GM23248 (cell line): Measurements from ENCODE around the gene NTRK2. TPM values are rescaled to one million over a fixed set of nuclear protein-coding genes. Genes with fewer than 3 reads are reported as not detected.

Source experiments
- DNase-seq: peaks from one replicate; pipeline ENCODE4 v3.0.0-alpha.2; 2015
- H2AFZ ChIP-seq: fragments of 200-600 bp; sonication (generic); 2 replicates; pipeline ENCODE4 v1.6.1; 2016; ENCODE audit warnings: antibody characterized with exemption
- H3F3A ChIP-seq: fragments of 200-600 bp; sonication (generic); 2 replicates; pipeline ENCODE4 v1.6.1; 2016; ENCODE audit warnings: mild to moderate bottlenecking, antibody characterized with exemption, mixed run types; ENCODE audit not compliant: insufficient read depth
- H3K27ac ChIP-seq: fragments of 200-600 bp; sonication (generic); 2 replicates; pipeline ENCODE4 v1.5.1; 2016; ENCODE audit warnings: mild to moderate bottlenecking
- H3K27me3 ChIP-seq: fragments of 200-600 bp; sonication (generic); replicated peaks from 2 replicates; pipeline ENCODE4 v1.6.1; 2016; ENCODE audit warnings: mild to moderate bottlenecking; ENCODE audit not compliant: insufficient read depth
- H3K36me3 ChIP-seq: fragments of 200-600 bp; sonication (generic); 2 replicates; pipeline ENCODE4 v1.6.1; 2016; ENCODE audit warnings: low read depth, mild to moderate bottlenecking
- H3K4me1 ChIP-seq: fragments of 200-600 bp; sonication (generic); 2 replicates; pipeline ENCODE4 v1.6.1; 2016; ENCODE audit warnings: mild to moderate bottlenecking; ENCODE audit not compliant: insufficient read depth
- H3K4me2 ChIP-seq: fragments of 200-600 bp; sonication (generic); one replicate; pipeline ENCODE4 v1.6.1; 2016; ENCODE audit warnings: mild to moderate bottlenecking; ENCODE audit not compliant: unreplicated experiment
- H3K4me3 ChIP-seq: fragments of 200-600 bp; sonication (generic); 2 replicates; pipeline ENCODE4 v1.5.1; 2016; ENCODE audit warnings: mild to moderate bottlenecking
- H3K79me2 ChIP-seq: fragments of 200-600 bp; sonication (generic); 2 replicates; pipeline ENCODE4 v1.6.1; 2016; ENCODE audit warnings: mild to moderate bottlenecking; ENCODE audit not compliant: insufficient read depth
- H3K9ac ChIP-seq: fragments of 200-600 bp; sonication (generic); 2 replicates; pipeline ENCODE4 v1.6.1; 2016; ENCODE audit warnings: mild to moderate bottlenecking
- H3K9me2 ChIP-seq: fragments of 200-600 bp; sonication (generic); 2 replicates; pipeline ENCODE4 v1.6.1; 2016; ENCODE audit warnings: mixed run types, mild to moderate bottlenecking, moderate library complexity; ENCODE audit not compliant: insufficient read depth
- H3K9me3 ChIP-seq: fragments of 200-600 bp; sonication (generic); one replicate; pipeline ENCODE4 v1.6.1; 2017; ENCODE audit warnings: low read depth
- H4K20me1 ChIP-seq: fragments of 200-600 bp; sonication (generic); 2 replicates; pipeline ENCODE4 v1.6.0; 2016; ENCODE audit not compliant: insufficient read depth
- EZH2 ChIP-seq: fragments of 200-600 bp; sonication (generic); IDR thresholded peaks from 2 replicates; pipeline ENCODE4 v1.6.1; 2018; ENCODE audit warnings: antibody characterized with exemption, mild to moderate bottlenecking; ENCODE audit not compliant: insufficient read depth, poor library complexity, severe bottlenecking
- EZH2phosphoT487 ChIP-seq: fragments of 200-600 bp; sonication (generic); IDR thresholded peaks from 2 replicates; pipeline ENCODE4 v1.6.1; 2018; ENCODE audit warnings: antibody characterized with exemption, moderate library complexity, mild to moderate bottlenecking, low read depth; ENCODE audit not compliant: insufficient read depth
- WGBS, 2 experiments: methylation state at CpG; one replicate each; pipeline ENCODE4 v1.1.6; 2015 to 2017; ENCODE audit warnings: low lambda C conversion rate in 2 of 2, low coverage in 1 of 2; ENCODE audit errors: missing lambda C conversion rate in 2 of 2; 5-methylcytosine and 5-hydroxymethylcytosine counted together
- in situ Hi-C: fragments of 300-500 bp; cut with MboI; formaldehyde crosslinking; loops from 2 replicates; pipeline ENCODE4 v1.15.0; 2020
- polyA plus RNA-seq: library from polyadenylated mRNA; unstranded; fragments of >200 nt; fragmentation: Nextera tagmentation; extraction: Ambion mirVana; gene quantifications from 2 replicates; pipeline ENCODE4 v1.2.1, GENCODE V29; 2016
- total RNA-seq: library from RNA; depleted of rRNA; stranded (reverse); fragments of >200 nt; shearing (Covaris generic); gene quantifications from 2 replicates; pipeline ENCODE4 v1.2.3, GENCODE V29; 2014

Gene NTRK2
- total and polyA plus RNA-seq, 2 experiments from 2014 or later = not detected

GRCh38 chr9:84978661-84979060 lies 309.1 kb downstream of the NTRK2 start:
- no peak overlapping the region for H2AFZ ChIP-seq
- no peaks in the 10 kb centered on the region for H3K4me1 ChIP-seq
- 66 to 75% methylated on average over 1 of the region's 1 CpG for WGBS, 2 experiments
- no peak overlapping the region for H3K4me3 ChIP-seq
- H3K79me2 ChIP-seq = no peaks in the 10 kb centered on the region
- H3K27ac ChIP-seq = no peak overlapping the region
- DNase-seq = no peak
- no peaks in the 10 kb centered on the region for H3K27me3 ChIP-seq
- in situ Hi-C loops = no loop called here
- H3F3A ChIP-seq = no peaks in the 10 kb centered on the region
- no peaks in the 10 kb centered on the region for H4K20me1 ChIP-seq
- TF ChIP-seq EZH2 = no peak
- no peak for TF ChIP-seq EZH2phosphoT487
- H3K9me3 ChIP-seq = no peaks in the 10 kb centered on the region
- H3K36me3 ChIP-seq = no peaks in the 10 kb centered on the region
- no peak overlapping the region for H3K4me2 ChIP-seq
- no peak overlapping the region for H3K9ac ChIP-seq
- H3K9me2 ChIP-seq = no peaks in the 10 kb centered on the region

- in situ Hi-C loops = no loop called here
- Histone ChIP-seq H2AFZ (no peak overlapping the region), H3K79me2 (no peaks in the 10 kb centered on the region), H3K9me3 (no peaks in the 10 kb centered on the region), H3K27ac (no peak overlapping the region), H3K27me3 (no peaks in the 10 kb centered on the region), H3K4me2 (no peak overlapping the region), H4K20me1 (no peaks in the 10 kb centered on the region), H3K36me3 (no peaks in the 10 kb centered on the region), H3F3A (no peaks in the 10 kb centered on the region), H3K9me2 (no peaks in the 10 kb centered on the region), H3K4me1 (no peaks in the 10 kb centered on the region), H3K4me3 (no peak overlapping the region), H3K9ac (no peak overlapping the region)
- DNase-seq = no peak
- no peak for TF ChIP-seq EZH2
- no peak for TF ChIP-seq EZH2phosphoT487
- WGBS, 2 experiments = 80 to 81% methylated on average over 3 of the region's 3 CpGs
These were observed 314.2 kb downstream of the NTRK2 start for GRCh38 chr9:84983749-84984148.

GRCh38 chr9:84988621-84989020 lies 319.1 kb downstream of the NTRK2 start:
- H3K4me1 ChIP-seq = no peaks in the 10 kb centered on the region
- no peak overlapping the region for H3K27ac ChIP-seq
- H3K27me3 ChIP-seq = no peaks in the 10 kb centered on the region
- TF ChIP-seq EZH2 (no peak), EZH2phosphoT487 (no peak)
- in situ Hi-C loops = no loop called here
- no peaks in the 10 kb centered on the region for H3K79me2 ChIP-seq
- no peak overlapping the region for H2AFZ ChIP-seq
- no peak for DNase-seq
- H3K4me3 ChIP-seq = no peak overlapping the region
- no peak overlapping the region for H3K9ac ChIP-seq
- H3K9me3 ChIP-seq = no peaks in the 10 kb centered on the region
- no peaks in the 10 kb centered on the region for H3K9me2 ChIP-seq
- H4K20me1 ChIP-seq = no peaks in the 10 kb centered on the region
- 24 to 37% methylated on average over 2 of the region's 2 CpGs for WGBS, 2 experiments
- no peaks in the 10 kb centered on the region for H3K36me3 ChIP-seq
- H3F3A ChIP-seq = no peaks in the 10 kb centered on the region
- H3K4me2 ChIP-seq = no peak overlapping the region

- Histone ChIP-seq H3K4me3 (no peak overlapping the region), H4K20me1 (no peaks in the 10 kb centered on the region), H2AFZ (no peak overlapping the region), H3K9ac (no peak overlapping the region), H3K9me2 (no peaks in the 10 kb centered on the region), H3K79me2 (no peaks in the 10 kb centered on the region), H3F3A (no peaks in the 10 kb centered on the region), H3K27me3 (no peaks in the 10 kb centered on the region), H3K36me3 (no peaks in the 10 kb centered on the region), H3K9me3 (no peaks in the 10 kb centered on the region), H3K4me1 (no peaks in the 10 kb centered on the region), H3K4me2 (no peak overlapping the region), H3K27ac (no peak overlapping the region)
- DNase-seq = no peak
- in situ Hi-C loops = no loop called here
- no peak for TF ChIP-seq EZH2
- TF ChIP-seq EZH2phosphoT487 = no peak
- WGBS, 2 experiments = 46 to 51% methylated on average over 6 of the region's 6 CpGs
These were observed 320.9 kb downstream of the NTRK2 start for GRCh38 chr9:84990416-84990815.

GRCh38 chr9:84990850-84991513 lies 321.5 kb downstream of the NTRK2 start:
- Histone ChIP-seq H3K9me2 (no peaks in the 10 kb centered on the region), H3K9ac (no peak overlapping the region), H3K27me3 (no peaks in the 10 kb centered on the region), H3K4me2 (no peak overlapping the region), H3K36me3 (no peaks in the 10 kb centered on the region), H3K9me3 (no peaks in the 10 kb centered on the region), H3K27ac (no peak overlapping the region), H3K4me1 (no peaks in the 10 kb centered on the region), H2AFZ (no peak overlapping the region), H3K79me2 (no peaks in the 10 kb centered on the region), H3K4me3 (no peak overlapping the region), H3F3A (no peaks in the 10 kb centered on the region), H4K20me1 (no peaks in the 10 kb centered on the region)
- 70 to 76% methylated on average over 13 of the region's 13 CpGs for WGBS, 2 experiments
- TF ChIP-seq EZH2 (no peak), EZH2phosphoT487 (no peak)
- DNase-seq = no peak
- in situ Hi-C loops = no loop called here
